ENCODE measurements around the gene NOL4L.

NOL4L gene

GRCh38 chr20:32575805-32576204 lies 9.3 kb downstream of the NOL4L start:
- H3K4me3 ChIP-seq (ENCODE audit: low read depth, low read length): no peak overlapping the region
- TF ChIP-seq CTCF (IDR thresholded peaks at IDR 0.05; ENCODE audit: borderline replicate concordance, insufficient read depth, low read depth, low read length): no peak

DNA sequence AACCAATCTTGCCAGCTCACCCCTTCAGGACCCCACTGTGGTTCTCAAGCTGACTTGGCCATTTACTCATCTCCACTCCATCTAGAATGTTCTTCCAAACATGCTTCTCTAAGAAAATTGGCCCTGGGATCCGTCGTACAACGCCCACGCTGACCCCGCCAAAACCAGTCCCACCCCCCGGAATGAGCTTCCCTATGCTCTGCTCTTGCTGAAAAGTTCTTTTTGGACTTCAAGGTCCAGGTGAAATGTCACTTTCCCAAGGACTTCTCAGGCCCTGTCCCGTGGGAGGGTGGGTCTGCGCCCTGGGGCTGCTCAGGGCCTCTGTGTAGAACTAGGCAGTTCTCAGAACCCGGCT lies 9.9 kb downstream of the NOL4L start:
- no peak overlapping the region for H3K4me3 ChIP-seq (ENCODE audit: low read depth, low read length)
- TF ChIP-seq CTCF (IDR thresholded peaks at IDR 0.05; ENCODE audit: borderline replicate concordance, insufficient read depth, low read depth, low read length): no peak

GRCh38 chr20:32574296-32575226 lies 10.6 kb downstream of the NOL4L start:
- no peak for TF ChIP-seq CTCF (IDR thresholded peaks at IDR 0.05; ENCODE audit: borderline replicate concordance, insufficient read depth, low read depth, low read length)
- no peak overlapping the region for H3K4me3 ChIP-seq (ENCODE audit: low read depth, low read length)

GRCh38 chr20:32573167-32573851 lies 11.8 kb downstream of the NOL4L start:
- TF ChIP-seq CTCF (IDR thresholded peaks at IDR 0.05; ENCODE audit: borderline replicate concordance, insufficient read depth, low read depth, low read length): no peak
- no peak overlapping the region for H3K4me3 ChIP-seq (ENCODE audit: low read depth, low read length)

DNA sequence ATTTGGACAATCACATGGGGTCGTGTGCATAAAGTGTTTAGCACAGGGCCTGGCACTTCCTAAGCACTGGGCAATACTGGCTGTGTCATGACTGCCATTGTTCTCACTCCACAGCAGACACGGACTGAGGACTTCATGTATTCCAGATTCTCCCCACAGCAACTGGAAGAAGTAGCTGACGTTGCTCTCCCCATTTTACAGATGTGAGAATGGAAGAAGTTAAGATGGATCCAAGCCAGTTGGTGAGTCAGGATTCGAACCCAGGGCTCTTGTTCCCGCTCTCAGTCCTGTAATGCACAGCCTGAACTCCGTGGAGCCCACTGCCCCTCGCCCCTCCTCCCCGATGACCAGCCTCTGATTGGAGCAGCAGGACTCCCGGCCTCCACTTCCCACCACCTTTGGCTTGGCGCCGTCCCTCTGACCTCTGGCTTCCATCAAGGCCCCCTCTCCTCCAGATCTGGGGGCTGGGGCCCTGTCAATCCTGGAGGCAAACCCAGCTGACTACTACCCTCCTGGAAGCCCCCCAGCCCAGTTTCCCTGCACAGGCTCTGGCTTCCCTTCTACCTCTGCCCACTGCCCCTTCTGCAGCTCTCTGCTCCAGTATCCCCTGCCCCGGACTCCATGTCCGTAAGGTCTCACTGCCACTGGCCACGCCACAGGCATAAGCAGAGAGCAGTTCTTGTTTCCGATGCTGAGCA lies 12.7 kb downstream of the NOL4L start:
- no peak overlapping the region for H3K4me3 ChIP-seq (ENCODE audit: low read depth, low read length)
- no peak for TF ChIP-seq CTCF (IDR thresholded peaks at IDR 0.05; ENCODE audit: borderline replicate concordance, insufficient read depth, low read depth, low read length)

DNA sequence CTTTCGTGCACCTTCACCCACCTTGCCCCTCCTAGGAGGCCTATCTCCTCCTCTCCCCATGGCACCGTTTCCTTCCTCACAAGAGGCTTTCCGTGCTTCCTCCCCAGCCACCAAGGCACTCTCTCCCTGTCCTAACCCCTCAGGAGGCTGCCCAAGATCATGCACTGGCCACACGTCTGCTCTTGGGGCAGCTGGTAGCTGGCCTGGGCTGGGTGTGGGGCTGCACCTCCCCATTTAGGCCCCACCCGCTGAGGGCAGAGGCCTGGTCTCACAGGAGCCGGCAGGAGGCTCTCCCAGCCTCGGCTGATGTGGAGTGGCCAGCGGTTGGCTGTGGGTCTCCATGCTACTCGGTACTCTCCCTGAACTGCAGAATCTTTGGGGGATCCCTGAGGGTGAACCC lies 13.6 kb downstream of the NOL4L start:
- H3K4me3 ChIP-seq (ENCODE audit: low read depth, low read length): no peak overlapping the region
- no peak for TF ChIP-seq CTCF (IDR thresholded peaks at IDR 0.05; ENCODE audit: borderline replicate concordance, insufficient read depth, low read depth, low read length)
